HEK293 (cell line): ENCODE measurements around the gene PI4KA.

Experiments
- CTCF ChIP-seq: fragments of 450-650 bp; formaldehyde crosslinking; IDR thresholded peaks from 2 replicates; pipeline ENCODE4 v1.5.1; 2016; ENCODE audit warnings: missing biosample characterization, missing genetic modification characterization
- HOXD13 ChIP-seq: sonication (generic); formaldehyde crosslinking; IDR thresholded peaks from 2 replicates; pipeline ENCODE4 v1.8.0; 2022; ENCODE audit warnings: missing genetic modification reagents, borderline replicate concordance
- ZNF133 ChIP-seq: fragments of 450-650 bp; formaldehyde crosslinking; IDR thresholded peaks from 2 replicates; pipeline ENCODE4 v1.5.1; 2016; ENCODE audit warnings: missing biosample characterization, missing genetic modification characterization
- ZNF19 ChIP-seq: fragments of 450-650 bp; formaldehyde crosslinking; IDR thresholded peaks from 2 replicates; pipeline ENCODE4; 2016; ENCODE audit warnings: missing biosample characterization, missing genetic modification characterization, low read depth
- ZNF2 ChIP-seq: fragments of 450-650 bp; formaldehyde crosslinking; IDR thresholded peaks from 2 replicates; pipeline ENCODE4 v1.5.1; 2016; ENCODE audit warnings: missing biosample characterization, missing genetic modification characterization
- ZNF274 ChIP-seq, 2 experiments: fragments of 200-500 bp in 1 of 2; fragments of 450-650 bp in 1 of 2; sonication (Bioruptor generic) in 1 of 2; formaldehyde crosslinking in 1 of 2; IDR thresholded peaks; 2 replicates each; pipeline versions ENCODE4 v1.5.1 to v1.6.1; 2014 to 2016; ENCODE audit warnings: borderline replicate concordance in 1 of 2, inconsistent platforms in 1 of 2, low read length in 1 of 2, missing biosample characterization in 1 of 2, missing genetic modification characterization in 1 of 2
- ZNF280D ChIP-seq: fragments of 450-650 bp; formaldehyde crosslinking; IDR thresholded peaks from 2 replicates; pipeline ENCODE4 v1.5.1; 2016; ENCODE audit warnings: missing biosample characterization, missing genetic modification characterization
- ZNF398 ChIP-seq: fragments of 450-650 bp; formaldehyde crosslinking; IDR thresholded peaks from 2 replicates; pipeline ENCODE4 v1.5.1; 2017; ENCODE audit warnings: missing biosample characterization, missing genetic modification characterization
- ZNF629 ChIP-seq: fragments of 450-650 bp; formaldehyde crosslinking; IDR thresholded peaks from 2 replicates; pipeline ENCODE4 v1.5.1; 2017; ENCODE audit warnings: missing biosample characterization, missing genetic modification characterization
- ZNF777 ChIP-seq: fragments of 450-650 bp; formaldehyde crosslinking; IDR thresholded peaks from 2 replicates; pipeline ENCODE4 v1.5.1; 2017; ENCODE audit warnings: missing biosample characterization, missing genetic modification characterization, borderline replicate concordance
- ZSCAN18 ChIP-seq: fragments of 450-650 bp; formaldehyde crosslinking; IDR thresholded peaks from 2 replicates; pipeline ENCODE4 v1.5.1; 2016; ENCODE audit warnings: missing biosample characterization, missing genetic modification characterization
- TF ChIP-seq, protein P1 (sequence below): fragments of 450-650 bp; formaldehyde crosslinking; IDR thresholded peaks from 2 replicates; pipeline ENCODE4 v1.5.1; 2016; ENCODE audit warnings: missing biosample characterization, missing genetic modification characterization
- TF ChIP-seq, protein P2 (sequence below): fragments of 450-650 bp; formaldehyde crosslinking; IDR thresholded peaks from 2 replicates; pipeline ENCODE4 v1.5.1; 2017; ENCODE audit warnings: missing biosample characterization, mild to moderate bottlenecking, missing genetic modification characterization, moderate library complexity
- TF ChIP-seq, protein P3 (sequence below): fragments of 450-650 bp; formaldehyde crosslinking; IDR thresholded peaks from 2 replicates; pipeline ENCODE4 v1.5.1; 2017; ENCODE audit warnings: missing biosample characterization, missing genetic modification characterization

DNA sequence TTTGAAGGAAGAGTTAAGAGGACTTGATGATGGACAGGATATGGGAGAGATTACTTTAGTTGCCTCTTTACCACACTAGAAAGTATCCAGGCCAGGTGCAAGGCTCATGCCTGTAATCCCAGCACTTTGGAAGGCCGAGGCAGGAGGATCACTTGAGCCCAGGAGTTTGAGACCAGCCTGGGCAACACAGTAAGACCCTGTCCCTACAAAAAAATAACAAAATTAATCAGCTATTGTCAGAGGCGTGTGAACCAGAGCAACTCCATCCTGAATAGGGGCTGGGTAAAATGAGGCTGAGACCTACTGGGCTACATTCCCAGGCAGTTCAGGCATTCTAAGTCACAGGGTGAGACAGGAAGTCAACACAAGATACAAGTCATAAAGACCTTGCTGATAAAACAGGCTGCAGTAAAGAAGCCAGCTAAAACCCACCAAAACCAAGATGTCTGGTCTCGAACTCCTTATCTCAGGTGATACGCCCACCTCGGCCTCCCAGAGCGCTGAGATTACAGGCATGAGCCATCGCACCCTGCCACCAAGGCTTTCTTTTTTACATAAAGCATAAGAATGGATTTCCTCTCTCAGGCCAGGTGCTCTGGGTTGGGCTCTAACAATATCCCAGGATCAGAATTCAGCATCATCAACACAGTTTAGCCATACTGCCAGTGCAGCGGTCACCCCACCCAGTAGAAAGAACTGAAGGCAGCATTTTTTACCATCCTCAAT lies 17.8 kb downstream of the PI4KA start:
- TF ChIP-seq ZNF274 (IDR thresholded peaks at IDR 0.05; ENCODE audit: low read length) (no peak), ZNF274 (tag by site-specific recombination; IDR thresholded peaks at IDR 0.05; ENCODE audit: borderline replicate concordance) (no peak), ZNF19 (tag by site-specific recombination) (no peak), CTCF (no peak), ZNF2 (tag by site-specific recombination) (no peak), ZNF398 (tag by site-specific recombination) (no peak), HOXD13 (CRISPR knock-in tag) (no peak), ZNF777 (tag by site-specific recombination) (no peak), ZNF133 (tag by site-specific recombination) (no peak), ZNF280D (tag by site-specific recombination) (no peak), ZSCAN18 (tag by site-specific recombination) (no peak), ZNF629 (tag by site-specific recombination) (no peak)
- TF ChIP-seq, protein P1, sequence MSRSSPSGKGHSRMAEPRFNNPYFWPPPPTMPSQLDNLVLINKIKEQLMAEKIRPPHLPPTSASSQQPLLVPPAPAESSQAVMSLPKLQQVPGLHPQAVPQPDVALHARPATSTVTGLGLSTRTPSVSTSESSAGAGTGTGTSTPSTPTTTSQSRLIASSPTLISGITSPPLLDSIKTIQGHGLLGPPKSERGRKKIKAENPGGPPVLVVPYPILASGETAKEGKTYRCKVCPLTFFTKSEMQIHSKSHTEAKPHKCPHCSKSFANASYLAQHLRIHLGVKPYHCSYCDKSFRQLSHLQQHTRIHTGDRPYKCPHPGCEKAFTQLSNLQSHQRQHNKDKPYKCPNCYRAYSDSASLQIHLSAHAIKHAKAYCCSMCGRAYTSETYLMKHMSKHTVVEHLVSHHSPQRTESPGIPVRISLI (tag by site-specific recombination): no peak
- TF ChIP-seq, protein P2, sequence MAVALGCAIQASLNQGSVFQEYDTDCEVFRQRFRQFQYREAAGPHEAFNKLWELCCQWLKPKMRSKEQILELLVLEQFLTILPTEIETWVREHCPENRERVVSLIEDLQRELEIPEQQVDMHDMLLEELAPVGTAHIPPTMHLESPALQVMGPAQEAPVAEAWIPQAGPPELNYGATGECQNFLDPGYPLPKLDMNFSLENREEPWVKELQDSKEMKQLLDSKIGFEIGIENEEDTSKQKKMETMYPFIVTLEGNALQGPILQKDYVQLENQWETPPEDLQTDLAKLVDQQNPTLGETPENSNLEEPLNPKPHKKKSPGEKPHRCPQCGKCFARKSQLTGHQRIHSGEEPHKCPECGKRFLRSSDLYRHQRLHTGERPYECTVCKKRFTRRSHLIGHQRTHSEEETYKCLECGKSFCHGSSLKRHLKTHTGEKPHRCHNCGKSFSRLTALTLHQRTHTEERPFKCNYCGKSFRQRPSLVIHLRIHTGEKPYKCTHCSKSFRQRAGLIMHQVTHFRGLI (tag by site-specific recombination): no peak
- TF ChIP-seq, protein P3, sequence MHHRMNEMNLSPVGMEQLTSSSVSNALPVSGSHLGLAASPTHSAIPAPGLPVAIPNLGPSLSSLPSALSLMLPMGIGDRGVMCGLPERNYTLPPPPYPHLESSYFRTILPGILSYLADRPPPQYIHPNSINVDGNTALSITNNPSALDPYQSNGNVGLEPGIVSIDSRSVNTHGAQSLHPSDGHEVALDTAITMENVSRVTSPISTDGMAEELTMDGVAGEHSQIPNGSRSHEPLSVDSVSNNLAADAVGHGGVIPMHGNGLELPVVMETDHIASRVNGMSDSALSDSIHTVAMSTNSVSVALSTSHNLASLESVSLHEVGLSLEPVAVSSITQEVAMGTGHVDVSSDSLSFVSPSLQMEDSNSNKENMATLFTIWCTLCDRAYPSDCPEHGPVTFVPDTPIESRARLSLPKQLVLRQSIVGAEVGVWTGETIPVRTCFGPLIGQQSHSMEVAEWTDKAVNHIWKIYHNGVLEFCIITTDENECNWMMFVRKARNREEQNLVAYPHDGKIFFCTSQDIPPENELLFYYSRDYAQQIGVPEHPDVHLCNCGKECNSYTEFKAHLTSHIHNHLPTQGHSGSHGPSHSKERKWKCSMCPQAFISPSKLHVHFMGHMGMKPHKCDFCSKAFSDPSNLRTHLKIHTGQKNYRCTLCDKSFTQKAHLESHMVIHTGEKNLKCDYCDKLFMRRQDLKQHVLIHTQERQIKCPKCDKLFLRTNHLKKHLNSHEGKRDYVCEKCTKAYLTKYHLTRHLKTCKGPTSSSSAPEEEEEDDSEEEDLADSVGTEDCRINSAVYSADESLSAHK (tag by site-specific recombination): no peak
